OCI-M2 (cell line): ENCODE measurements around the gene ZNF385C.

Source experiments
- DNase-seq: peaks from one replicate; lab custom pipeline; 2025; ENCODE audit not compliant: unreplicated experiment; lab: John Stamatoyannopoulos, UW

Gene ZNF385C

GRCh38 chr17:41996855-41997164 is 101.5 kb downstream of the ZNF385C start:
- DNase-seq, result no peak

GRCh38 chr17:41992576-41992975 is 105.7 kb downstream of the ZNF385C start:
- no peak for DNase-seq

- DNase-seq, result no peak
These were observed 108.4 kb downstream of the ZNF385C start for GRCh38 chr17:41989702-41990419.

- DNase-seq, result no peak
These were observed 109.9 kb downstream of the ZNF385C start for GRCh38 chr17:41988418-41988817.

GRCh38 chr17:41987642-41988041 is 110.6 kb downstream of the ZNF385C start:
- no peak for DNase-seq

GRCh38 chr17:41986634-41987033 is 111.6 kb downstream of the ZNF385C start:
- DNase-seq, result no peak

- no peak for DNase-seq
These were observed 112.4 kb downstream of the ZNF385C start for GRCh38 chr17:41985919-41986318.

- no peak for DNase-seq
These were observed 113.8 kb downstream of the ZNF385C start for GRCh38 chr17:41984454-41984853.

GRCh38 chr17:41982026-41982760 is 116.1 kb downstream of the ZNF385C start:
- DNase-seq, result no peak

GRCh38 chr17:41977991-41978390 is 120.3 kb downstream of the ZNF385C start:
- DNase-seq, result no peak

- DNase-seq, result no peak
These were observed 122.0 kb downstream of the ZNF385C start for GRCh38 chr17:41976142-41976768.
